ENCODE data around the gene ESR1.

- TF ChIP-seq EZH2 (IDR thresholded peaks at IDR 0.05; ENCODE audit: insufficient read depth, poor library complexity, severe bottlenecking): no peak
- no peak for TF ChIP-seq EZH2phosphoT487 (IDR thresholded peaks at IDR 0.05; ENCODE audit: insufficient read depth, low read depth)
Observed at GRCh38 chr6:151962246-151962846, 154.9 kb downstream of the ESR1 start.
